ENCODE results near the gene NUMBL.

NUMBL gene

GRCh38 chr19:40689339-40690049, 957 bp downstream of the NUMBL start:
- no peak for DNase-seq (ENCODE audit: low spot score)

GRCh38 chr19:40688987-40689338, 1.5 kb downstream of the NUMBL start:
- no peak for DNase-seq (ENCODE audit: low spot score)

DNA sequence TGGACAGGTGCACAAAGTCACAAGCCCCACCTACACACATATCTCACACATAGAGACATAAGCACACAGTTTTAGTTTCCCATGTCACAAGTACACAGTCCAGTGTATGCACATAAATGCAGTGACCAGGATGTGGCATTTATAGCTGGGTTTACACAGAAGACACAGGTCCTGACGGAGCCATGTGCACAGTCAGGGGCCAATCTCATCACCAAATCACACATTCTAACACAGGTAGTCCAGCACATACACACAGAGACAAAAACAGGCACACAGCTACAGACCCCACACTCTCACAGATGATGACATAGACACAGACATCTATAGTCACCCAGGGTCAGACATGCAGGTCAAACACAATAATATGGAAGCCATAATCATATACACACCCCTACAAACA, 2.1 kb downstream of the NUMBL start:
- no peak for DNase-seq (ENCODE audit: low spot score)

GRCh38 chr19:40687525-40688016, 2.9 kb downstream of the NUMBL start:
- peak; percentile 94 for DNase-seq (ENCODE audit: low spot score)

DNA sequence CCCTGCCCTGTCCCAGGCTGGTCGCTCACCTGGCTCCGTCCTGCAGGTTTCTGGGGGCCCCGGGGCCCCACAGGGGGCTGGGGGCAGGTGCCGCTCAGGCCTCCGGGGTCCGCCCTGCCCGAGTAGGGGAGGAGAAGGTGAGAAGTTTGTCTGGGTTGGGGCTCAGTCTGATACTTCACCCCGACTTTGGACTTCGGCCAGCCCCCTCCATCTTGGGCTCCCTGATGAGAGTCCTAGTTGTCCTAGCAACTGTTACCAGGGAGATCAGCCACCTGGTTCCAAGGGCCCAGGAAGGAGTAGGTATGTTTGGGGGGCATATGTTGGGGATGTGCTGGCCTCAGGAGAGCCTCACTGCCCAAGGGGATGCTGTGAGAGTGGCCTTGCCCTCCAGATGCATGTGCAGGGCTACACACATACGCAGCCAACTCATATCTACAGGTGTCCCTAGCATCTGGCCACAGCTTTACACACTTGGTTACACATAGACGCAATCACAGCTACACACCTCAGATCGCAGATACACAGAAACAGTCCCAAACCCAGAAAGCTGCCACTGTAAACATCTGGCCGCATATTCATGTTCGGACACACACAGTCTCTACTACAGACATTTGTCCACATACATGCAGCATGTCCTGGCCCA, 3.4 kb downstream of the NUMBL start:
- no peak for DNase-seq (ENCODE audit: low spot score)

- no peak for DNase-seq (ENCODE audit: low spot score)
Observed at GRCh38 chr19:40685563-40685962, 4.9 kb downstream of the NUMBL start.

GRCh38 chr19:40685016-40685526, 5.4 kb downstream of the NUMBL start:
- DNase-seq (ENCODE audit: low spot score) = no peak

- no peak for DNase-seq (ENCODE audit: low spot score)
Observed at GRCh38 chr19:40684280-40684679, 6.2 kb downstream of the NUMBL start.

DNA sequence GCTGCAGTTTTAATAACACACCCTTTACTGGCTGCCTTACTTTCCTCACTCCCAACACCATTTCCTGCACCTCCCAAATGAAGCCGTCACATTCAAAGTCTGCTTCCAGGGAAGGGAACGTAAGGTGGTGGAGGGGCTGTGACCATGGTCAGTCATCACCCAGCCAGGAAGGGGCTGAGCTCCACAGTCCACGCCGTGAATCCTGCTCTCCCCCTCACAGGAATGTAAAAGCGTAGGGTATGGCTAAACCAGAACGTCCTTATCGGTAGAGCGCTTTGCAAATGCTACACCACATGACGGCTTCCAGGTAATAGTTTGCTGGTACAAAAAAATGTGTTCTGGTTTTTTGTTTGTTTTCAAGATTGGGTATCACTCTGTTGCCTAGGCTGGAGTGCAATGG, 7.0 kb downstream of the NUMBL start:
- DNase-seq (ENCODE audit: low spot score) = no peak

- no peak for DNase-seq (ENCODE audit: low spot score)
Observed at GRCh38 chr19:40682431-40682964, 8.0 kb downstream of the NUMBL start.

GRCh38 chr19:40681039-40681438, 9.4 kb downstream of the NUMBL start:
- DNase-seq (ENCODE audit: low spot score) = no peak

GRCh38 chr19:40677156-40677555, 13.3 kb downstream of the NUMBL start:
- no peak for DNase-seq (ENCODE audit: low spot score)

GRCh38 chr19:40674291-40674690, 16.2 kb downstream of the NUMBL start:
- DNase-seq (ENCODE audit: low spot score) = no peak

- no peak for DNase-seq (ENCODE audit: low spot score)
Observed at GRCh38 chr19:40673397-40673796, 17.1 kb downstream of the NUMBL start.

DNA sequence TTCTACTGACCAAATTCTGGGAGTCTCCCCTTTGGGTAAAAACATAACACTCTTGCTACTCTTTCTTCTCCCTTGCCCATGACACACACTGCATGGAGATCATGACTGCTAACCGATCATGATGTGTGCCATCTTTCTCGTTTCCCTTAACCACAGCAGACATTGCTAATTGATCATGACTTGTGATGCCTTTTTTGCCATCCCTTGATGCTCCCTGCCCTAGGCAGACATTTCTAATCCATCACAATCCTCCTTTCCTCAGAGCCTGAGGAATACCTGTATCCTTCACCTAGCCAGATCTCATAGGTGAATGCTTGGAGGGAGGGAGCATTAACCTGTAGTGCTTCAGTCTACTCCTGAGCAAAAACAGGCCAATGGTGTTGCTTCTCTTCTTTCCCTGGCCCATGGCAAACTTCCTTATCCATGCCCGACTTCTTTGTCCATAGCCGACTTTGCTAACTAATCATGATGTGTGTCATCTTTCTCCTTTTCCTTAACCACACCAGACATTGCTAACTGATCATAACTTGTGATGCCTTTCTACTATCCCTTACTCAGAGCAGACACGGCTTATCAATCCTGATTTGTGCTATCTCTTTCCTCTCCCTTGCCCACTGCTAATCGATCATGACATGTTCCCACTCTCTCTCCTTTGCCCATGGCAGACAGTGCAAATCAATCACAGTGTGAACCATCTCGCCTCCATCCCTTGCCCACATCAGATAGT, 17.7 kb downstream of the NUMBL start:
- no peak for DNase-seq (ENCODE audit: low spot score)

GRCh38 chr19:40672038-40672437, 18.4 kb downstream of the NUMBL start:
- DNase-seq (ENCODE audit: low spot score) = no peak

DNA sequence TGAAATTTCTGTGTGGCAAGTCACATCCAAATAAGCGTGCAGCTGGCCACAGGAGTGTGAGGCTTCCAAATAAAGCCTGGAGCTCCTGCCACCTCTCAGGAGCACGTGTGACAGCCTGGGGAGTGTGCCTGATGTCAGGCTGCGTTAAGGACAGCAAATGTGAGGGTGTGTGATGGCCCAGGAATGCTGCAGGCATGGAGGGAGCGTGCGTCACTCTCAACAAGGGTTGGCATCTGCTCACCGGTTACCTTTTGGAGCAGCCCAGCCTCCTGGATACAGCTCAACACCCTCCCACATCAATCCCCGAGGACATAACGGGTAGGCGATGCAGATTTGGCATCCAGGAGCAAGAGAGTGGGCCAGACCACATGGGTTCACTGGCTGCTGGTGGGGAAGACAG, 19.0 kb downstream of the NUMBL start:
- DNase-seq (ENCODE audit: low spot score) = no peak

GRCh38 chr19:40668991-40669614, 21.3 kb downstream of the NUMBL start:
- no peak for DNase-seq (ENCODE audit: low spot score)

GRCh38 chr19:40667602-40668001, 22.8 kb downstream of the NUMBL start:
- DNase-seq (ENCODE audit: low spot score) = no peak

DNA sequence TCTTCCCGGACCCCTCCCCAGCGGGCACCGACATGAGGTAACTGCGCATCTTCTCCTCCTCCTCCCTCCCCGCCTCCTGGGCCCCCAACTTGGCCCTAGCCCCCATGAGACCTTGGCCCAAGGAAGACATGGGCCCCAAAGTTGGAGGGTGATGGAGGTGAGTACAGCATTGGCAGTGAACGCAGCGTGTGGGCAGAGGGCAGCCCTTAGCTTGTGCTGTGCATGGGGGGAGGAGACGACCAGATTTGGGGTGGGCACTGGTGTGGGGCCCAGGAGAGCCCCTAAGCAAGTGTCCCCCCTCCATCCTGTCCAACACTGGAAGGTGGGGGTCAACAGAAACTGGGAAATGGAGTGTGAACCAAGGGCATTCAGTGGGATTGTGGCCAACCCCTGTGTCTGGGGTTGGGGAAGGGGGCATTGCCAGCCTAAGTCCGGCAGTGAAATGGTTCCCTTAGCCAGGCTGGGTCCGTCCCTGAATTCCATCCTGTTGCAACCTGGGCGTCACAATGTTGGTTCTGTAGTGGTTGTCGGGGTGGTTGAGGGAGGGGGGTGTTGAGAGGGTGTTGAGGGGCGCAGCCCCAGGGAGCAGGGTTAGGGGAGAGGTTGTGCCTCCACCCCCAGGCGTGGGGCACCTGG, 23.5 kb downstream of the NUMBL start:
- no peak for DNase-seq (ENCODE audit: low spot score)
